GM12878 (cell line): ENCODE results near the gene MEX3C. TPM values are rescaled to one million over a fixed set of nuclear protein-coding genes. Genes with fewer than 3 reads are reported as not detected.
A peak's percentile ranks its signal among the peaks of the same experiment; 100 is the strongest.

Experiments used
- CREM ChIP-seq: IDR thresholded peaks from 2 replicates; pipeline ENCODE4 v1.6.1; 2014; ENCODE audit warnings: antibody characterized with exemption, low read depth
- ETV6 ChIP-seq, 2 experiments: fragments of 450-650 bp in 1 of 2; IDR thresholded peaks in 1 of 2; conservative IDR thresholded peaks in 1 of 2; 2 replicates each; pipeline ENCODE4 v1.6.1; 2014; ENCODE audit warnings: antibody characterized with exemption in 1 of 2, borderline replicate concordance in 1 of 2, low read depth in 1 of 2, mild to moderate bottlenecking in 1 of 2, moderate library complexity in 1 of 2
- IRF4 ChIP-seq: IDR thresholded peaks from 2 replicates; pipeline ENCODE4 v1.6.1; 2011; ENCODE audit warnings: low read depth, low read length
- KLF5 ChIP-seq: fragments of 450-650 bp; IDR thresholded peaks from 2 replicates; pipeline ENCODE4 v1.6.1; 2014; ENCODE audit warnings: mild to moderate bottlenecking; ENCODE audit not compliant: partially characterized antibody
- NBN ChIP-seq: fragments of 450-650 bp; IDR thresholded peaks from 2 replicates; pipeline ENCODE4 v1.6.1; 2016
- NFYB ChIP-seq: IDR thresholded peaks from 2 replicates; pipeline ENCODE4 v1.6.1; 2011; ENCODE audit warnings: low read depth, mild to moderate bottlenecking, low read length, improper control_type of control experiment, moderate library complexity; ENCODE audit not compliant: insufficient read depth
- PML ChIP-seq: IDR thresholded peaks from 2 replicates; pipeline ENCODE4 v1.6.1; 2012; ENCODE audit warnings: low read length, inconsistent platforms
- TARDBP ChIP-seq: IDR thresholded peaks from 2 replicates; pipeline ENCODE4 v1.6.1; 2016; ENCODE audit warnings: borderline replicate concordance
- TCF3 ChIP-seq: IDR thresholded peaks from 2 replicates; pipeline ENCODE4 v1.6.1; 2012; ENCODE audit warnings: low read depth, mild to moderate bottlenecking, low read length, borderline replicate concordance; ENCODE audit not compliant: insufficient read depth
- ZNF384 ChIP-seq: IDR thresholded peaks from 2 replicates; pipeline ENCODE4 v1.6.1; 2012; ENCODE audit warnings: low read depth, mild to moderate bottlenecking, low read length, improper control_type of control experiment, borderline replicate concordance
- polyA plus RNA-seq, 11 experiments: library from polyadenylated mRNA; depleted of rRNA in 4 of 11; unstranded in 6 of 11; stranded (reverse) in 5 of 11; fragments of >200 nt; fragmentation: Nextera tagmentation in 4 of 11; fragmentation: Illumina TruSeq in 1 of 11; extraction: Ambion mirVana in 4 of 11; extraction: Trizol in 1 of 11; gene quantifications; 1 replicate in 1 of 11; 2 replicates in 10 of 11; pipeline versions ENCODE4 v1.2.1 to v1.2.3, GENCODE V29; 2011 to 2016; ENCODE audit warnings: inconsistent platforms in 2 of 11, missing spikeins in 2 of 11, low read depth in 1 of 11
- total RNA-seq, 4 experiments: library from RNA; depleted of rRNA in 3 of 4; stranded (reverse); fragments of >200 nt in 3 of 4; fragmentation: Illumina TruSeq in 1 of 4; extraction: Trizol in 1 of 4; gene quantifications; 2 replicates each; pipeline versions ENCODE4 v1.2.1 to v1.2.3, GENCODE V29; 2013 to 2021
- TF ChIP-seq, protein P1 (sequence below): fragments of 450-650 bp; IDR thresholded peaks from 2 replicates; pipeline ENCODE4 v1.6.1; 2017; ENCODE audit warnings: mild to moderate bottlenecking, moderate library complexity
- TF ChIP-seq, protein P2 (sequence below): IDR thresholded peaks from 2 replicates; pipeline ENCODE4 v1.6.1; 2012; ENCODE audit warnings: low read depth, low read length, improper control_type of control experiment
- TF ChIP-seq, protein P3 (sequence below): IDR thresholded peaks from 2 replicates; pipeline ENCODE4 v1.6.1; 2011; ENCODE audit warnings: borderline replicate concordance, low read depth, mild to moderate bottlenecking, moderate library complexity, mixed read lengths, low read length; ENCODE audit not compliant: insufficient read depth; ENCODE audit errors: extremely low read length
- TF ChIP-seq, protein P4 (sequence below): fragments of 450-650 bp; IDR thresholded peaks from 2 replicates; pipeline ENCODE4 v1.6.1; 2017; ENCODE audit warnings: low read depth, mild to moderate bottlenecking, moderate library complexity
- TF ChIP-seq, protein P5 (sequence below): fragments of 150-350 bp; IDR thresholded peaks from 2 replicates; pipeline ENCODE4 v1.6.1; 2016; ENCODE audit warnings: low read depth, low read length

MEX3C gene
- total and polyA plus RNA-seq, 10 of the 15 experiments (the other 5 are each of a cell fraction or from before 2014, with no cell fraction given) = 6.7 to 48.8 (median 21.3) TPM

DNA sequence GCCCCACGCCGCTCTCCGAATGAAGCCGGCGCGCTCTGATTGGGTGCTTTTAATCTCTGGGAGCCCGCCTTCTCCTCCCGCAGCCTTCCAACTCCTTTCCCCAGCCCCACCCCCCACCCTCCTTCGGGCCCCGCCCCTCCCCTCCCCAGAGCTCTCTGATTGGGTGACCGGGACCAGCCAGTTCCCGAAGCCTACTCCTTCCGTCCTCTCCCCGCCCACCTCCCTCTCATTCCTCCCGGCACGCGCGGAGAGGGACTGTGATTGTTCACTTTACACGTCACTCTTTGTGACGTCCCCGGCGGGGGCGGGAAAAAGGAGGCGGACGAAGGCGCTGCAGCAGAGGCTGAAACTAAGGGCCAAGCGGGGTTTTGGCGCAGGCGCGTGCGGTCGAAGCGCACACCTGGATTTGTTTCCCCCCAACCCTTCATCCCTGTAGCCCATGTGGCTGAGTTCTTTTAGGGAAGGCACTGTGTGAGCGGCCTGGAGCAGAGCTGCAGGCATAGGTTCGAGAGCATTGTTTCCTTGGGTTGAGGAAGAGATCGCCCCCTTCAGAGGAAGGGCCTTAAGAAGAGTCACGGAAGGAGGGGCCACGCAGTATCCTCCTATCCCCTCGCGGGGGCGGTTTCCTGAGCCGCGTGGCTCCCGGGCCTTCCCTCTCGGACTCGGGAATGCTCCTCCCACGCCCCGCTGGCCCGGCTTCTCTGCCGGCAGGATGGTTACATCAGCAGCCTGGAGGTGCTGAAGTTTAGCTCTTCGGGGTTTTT, at the start of gene MEX3C (continued):
- TF ChIP-seq, protein P1, sequence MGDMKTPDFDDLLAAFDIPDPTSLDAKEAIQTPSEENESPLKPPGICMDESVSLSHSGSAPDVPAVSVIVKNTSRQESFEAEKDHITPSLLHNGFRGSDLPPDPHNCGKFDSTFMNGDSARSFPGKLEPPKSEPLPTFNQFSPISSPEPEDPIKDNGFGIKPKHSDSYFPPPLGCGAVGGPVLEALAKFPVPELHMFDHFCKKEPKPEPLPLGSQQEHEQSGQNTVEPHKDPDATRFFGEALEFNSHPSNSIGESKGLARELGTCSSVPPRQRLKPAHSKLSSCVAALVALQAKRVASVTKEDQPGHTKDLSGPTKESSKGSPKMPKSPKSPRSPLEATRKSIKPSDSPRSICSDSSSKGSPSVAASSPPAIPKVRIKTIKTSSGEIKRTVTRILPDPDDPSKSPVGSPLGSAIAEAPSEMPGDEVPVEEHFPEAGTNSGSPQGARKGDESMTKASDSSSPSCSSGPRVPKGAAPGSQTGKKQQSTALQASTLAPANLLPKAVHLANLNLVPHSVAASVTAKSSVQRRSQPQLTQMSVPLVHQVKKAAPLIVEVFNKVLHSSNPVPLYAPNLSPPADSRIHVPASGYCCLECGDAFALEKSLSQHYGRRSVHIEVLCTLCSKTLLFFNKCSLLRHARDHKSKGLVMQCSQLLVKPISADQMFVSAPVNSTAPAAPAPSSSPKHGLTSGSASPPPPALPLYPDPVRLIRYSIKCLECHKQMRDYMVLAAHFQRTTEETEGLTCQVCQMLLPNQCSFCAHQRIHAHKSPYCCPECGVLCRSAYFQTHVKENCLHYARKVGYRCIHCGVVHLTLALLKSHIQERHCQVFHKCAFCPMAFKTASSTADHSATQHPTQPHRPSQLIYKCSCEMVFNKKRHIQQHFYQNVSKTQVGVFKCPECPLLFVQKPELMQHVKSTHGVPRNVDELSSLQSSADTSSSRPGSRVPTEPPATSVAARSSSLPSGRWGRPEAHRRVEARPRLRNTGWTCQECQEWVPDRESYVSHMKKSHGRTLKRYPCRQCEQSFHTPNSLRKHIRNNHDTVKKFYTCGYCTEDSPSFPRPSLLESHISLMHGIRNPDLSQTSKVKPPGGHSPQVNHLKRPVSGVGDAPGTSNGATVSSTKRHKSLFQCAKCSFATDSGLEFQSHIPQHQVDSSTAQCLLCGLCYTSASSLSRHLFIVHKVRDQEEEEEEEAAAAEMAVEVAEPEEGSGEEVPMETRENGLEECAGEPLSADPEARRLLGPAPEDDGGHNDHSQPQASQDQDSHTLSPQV = no peak
- TF ChIP-seq ETV6 (conservative IDR thresholded peaks at IDR 0.05 in 1 of 2, IDR thresholded peaks at IDR 0.05 in 1 of 2; ENCODE audit: borderline replicate concordance in 1 of 2, low read depth in 1 of 2) = peak in 1 of 2 experiments; percentile 51; a peak in 1 of 4 replicates
- TF ChIP-seq, protein P2, sequence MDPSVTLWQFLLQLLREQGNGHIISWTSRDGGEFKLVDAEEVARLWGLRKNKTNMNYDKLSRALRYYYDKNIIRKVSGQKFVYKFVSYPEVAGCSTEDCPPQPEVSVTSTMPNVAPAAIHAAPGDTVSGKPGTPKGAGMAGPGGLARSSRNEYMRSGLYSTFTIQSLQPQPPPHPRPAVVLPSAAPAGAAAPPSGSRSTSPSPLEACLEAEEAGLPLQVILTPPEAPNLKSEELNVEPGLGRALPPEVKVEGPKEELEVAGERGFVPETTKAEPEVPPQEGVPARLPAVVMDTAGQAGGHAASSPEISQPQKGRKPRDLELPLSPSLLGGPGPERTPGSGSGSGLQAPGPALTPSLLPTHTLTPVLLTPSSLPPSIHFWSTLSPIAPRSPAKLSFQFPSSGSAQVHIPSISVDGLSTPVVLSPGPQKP = 0 out of 2 replicates have a peak, but pooled peaks have one; percentile 10
- peak; percentile 81 for TF ChIP-seq KLF5
- peak; percentile 80 for TF ChIP-seq NBN
- TF ChIP-seq, protein P3, sequence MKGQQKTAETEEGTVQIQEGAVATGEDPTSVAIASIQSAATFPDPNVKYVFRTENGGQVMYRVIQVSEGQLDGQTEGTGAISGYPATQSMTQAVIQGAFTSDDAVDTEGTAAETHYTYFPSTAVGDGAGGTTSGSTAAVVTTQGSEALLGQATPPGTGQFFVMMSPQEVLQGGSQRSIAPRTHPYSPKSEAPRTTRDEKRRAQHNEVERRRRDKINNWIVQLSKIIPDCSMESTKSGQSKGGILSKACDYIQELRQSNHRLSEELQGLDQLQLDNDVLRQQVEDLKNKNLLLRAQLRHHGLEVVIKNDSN = no peak
- peak; percentile 81; the same call in 1 of the 2 replicates for TF ChIP-seq NFYB
- TF ChIP-seq CREM = peak; percentile 97
- TF ChIP-seq PML = peak; percentile 79; the same call in 1 of the 2 replicates
- 0 out of 2 replicates have a peak, but pooled peaks have one; percentile 42 for TF ChIP-seq IRF4
- TF ChIP-seq ZNF384 = peak; percentile 53; the same call in 1 of the 2 replicates
- TF ChIP-seq, protein P4, sequence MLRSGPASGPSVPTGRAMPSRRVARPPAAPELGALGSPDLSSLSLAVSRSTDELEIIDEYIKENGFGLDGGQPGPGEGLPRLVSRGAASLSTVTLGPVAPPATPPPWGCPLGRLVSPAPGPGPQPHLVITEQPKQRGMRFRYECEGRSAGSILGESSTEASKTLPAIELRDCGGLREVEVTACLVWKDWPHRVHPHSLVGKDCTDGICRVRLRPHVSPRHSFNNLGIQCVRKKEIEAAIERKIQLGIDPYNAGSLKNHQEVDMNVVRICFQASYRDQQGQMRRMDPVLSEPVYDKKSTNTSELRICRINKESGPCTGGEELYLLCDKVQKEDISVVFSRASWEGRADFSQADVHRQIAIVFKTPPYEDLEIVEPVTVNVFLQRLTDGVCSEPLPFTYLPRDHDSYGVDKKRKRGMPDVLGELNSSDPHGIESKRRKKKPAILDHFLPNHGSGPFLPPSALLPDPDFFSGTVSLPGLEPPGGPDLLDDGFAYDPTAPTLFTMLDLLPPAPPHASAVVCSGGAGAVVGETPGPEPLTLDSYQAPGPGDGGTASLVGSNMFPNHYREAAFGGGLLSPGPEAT = peak; percentile 79
- TF ChIP-seq TCF3 = peak; percentile 75; the same call in 1 of the 2 replicates
- TF ChIP-seq, protein P5, sequence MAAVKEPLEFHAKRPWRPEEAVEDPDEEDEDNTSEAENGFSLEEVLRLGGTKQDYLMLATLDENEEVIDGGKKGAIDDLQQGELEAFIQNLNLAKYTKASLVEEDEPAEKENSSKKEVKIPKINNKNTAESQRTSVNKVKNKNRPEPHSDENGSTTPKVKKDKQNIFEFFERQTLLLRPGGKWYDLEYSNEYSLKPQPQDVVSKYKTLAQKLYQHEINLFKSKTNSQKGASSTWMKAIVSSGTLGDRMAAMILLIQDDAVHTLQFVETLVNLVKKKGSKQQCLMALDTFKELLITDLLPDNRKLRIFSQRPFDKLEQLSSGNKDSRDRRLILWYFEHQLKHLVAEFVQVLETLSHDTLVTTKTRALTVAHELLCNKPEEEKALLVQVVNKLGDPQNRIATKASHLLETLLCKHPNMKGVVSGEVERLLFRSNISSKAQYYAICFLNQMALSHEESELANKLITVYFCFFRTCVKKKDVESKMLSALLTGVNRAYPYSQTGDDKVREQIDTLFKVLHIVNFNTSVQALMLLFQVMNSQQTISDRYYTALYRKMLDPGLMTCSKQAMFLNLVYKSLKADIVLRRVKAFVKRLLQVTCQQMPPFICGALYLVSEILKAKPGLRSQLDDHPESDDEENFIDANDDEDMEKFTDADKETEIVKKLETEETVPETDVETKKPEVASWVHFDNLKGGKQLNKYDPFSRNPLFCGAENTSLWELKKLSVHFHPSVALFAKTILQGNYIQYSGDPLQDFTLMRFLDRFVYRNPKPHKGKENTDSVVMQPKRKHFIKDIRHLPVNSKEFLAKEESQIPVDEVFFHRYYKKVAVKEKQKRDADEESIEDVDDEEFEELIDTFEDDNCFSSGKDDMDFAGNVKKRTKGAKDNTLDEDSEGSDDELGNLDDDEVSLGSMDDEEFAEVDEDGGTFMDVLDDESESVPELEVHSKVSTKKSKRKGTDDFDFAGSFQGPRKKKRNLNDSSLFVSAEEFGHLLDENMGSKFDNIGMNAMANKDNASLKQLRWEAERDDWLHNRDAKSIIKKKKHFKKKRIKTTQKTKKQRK = peak; percentile 66
- TF ChIP-seq TARDBP = no peak
